ENCODE results near the gene LIN37.

DNA sequence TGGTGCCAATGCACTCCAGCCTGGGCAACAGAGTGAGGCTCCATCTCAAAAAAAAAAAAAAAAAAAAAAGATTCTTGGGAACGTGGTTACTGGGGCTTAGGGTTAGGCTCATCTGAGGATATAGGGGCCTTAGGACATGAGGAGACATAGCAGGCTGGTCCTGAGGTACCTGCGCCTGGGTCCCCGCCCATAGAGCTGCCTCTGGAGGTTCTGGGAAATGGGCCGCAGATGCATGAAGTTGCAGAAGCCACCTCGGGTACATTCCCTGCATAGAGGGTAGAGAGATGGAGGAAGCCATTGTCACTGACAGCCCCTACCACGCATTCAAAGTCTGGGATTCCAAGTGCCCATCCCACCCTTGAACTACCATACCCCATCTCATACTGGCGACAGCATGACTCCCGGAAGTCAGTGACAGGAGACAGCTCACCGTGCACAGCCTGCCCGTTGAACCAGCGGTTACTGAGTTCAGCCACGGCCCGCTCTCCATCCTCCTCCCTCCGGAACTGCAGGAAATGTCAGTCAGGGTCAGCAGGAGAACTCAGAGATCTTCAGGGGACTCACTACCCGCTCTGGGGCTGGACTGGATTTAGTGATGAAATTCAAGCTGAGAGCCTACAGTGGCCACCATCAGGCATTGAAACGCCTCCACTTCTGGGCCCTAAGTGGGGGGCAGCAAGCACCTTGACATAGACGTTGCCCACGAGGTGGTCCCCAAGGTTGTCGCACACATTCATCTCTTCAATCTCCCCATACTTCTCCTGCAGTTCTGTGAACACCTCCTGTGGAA is 4.5 kb upstream of the LIN37 start:
- TF ChIP-seq, protein P1, sequence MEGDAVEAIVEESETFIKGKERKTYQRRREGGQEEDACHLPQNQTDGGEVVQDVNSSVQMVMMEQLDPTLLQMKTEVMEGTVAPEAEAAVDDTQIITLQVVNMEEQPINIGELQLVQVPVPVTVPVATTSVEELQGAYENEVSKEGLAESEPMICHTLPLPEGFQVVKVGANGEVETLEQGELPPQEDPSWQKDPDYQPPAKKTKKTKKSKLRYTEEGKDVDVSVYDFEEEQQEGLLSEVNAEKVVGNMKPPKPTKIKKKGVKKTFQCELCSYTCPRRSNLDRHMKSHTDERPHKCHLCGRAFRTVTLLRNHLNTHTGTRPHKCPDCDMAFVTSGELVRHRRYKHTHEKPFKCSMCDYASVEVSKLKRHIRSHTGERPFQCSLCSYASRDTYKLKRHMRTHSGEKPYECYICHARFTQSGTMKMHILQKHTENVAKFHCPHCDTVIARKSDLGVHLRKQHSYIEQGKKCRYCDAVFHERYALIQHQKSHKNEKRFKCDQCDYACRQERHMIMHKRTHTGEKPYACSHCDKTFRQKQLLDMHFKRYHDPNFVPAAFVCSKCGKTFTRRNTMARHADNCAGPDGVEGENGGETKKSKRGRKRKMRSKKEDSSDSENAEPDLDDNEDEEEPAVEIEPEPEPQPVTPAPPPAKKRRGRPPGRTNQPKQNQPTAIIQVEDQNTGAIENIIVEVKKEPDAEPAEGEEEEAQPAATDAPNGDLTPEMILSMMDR (IDR thresholded peaks at IDR 0.05), result no peak
- TF ChIP-seq POLR2A (IDR thresholded peaks at IDR 0.05), result no peak
